ENCODE results near the gene HRH3.

HRH3 gene

DNA sequence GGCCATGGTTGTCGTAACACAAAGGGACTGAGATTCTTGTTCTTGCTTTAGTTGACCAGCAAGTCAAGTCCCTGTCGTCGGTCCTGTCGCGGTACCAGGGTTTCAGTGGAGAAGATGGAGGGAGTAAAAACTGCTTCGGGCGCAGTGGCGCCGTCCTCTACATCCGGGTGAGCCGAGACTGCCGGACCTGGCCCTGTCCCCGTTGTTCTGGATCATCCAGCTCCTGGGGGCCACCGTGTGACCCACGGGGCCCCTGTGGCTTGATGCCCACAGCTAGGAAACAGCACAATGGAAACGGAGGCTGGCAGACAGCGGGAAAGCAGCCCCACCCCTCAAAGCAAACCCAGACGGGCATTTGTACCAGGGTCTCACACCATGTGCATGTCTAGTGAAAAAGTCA is 22.3 kb downstream of the HRH3 start:
- TF ChIP-seq, protein P1, sequence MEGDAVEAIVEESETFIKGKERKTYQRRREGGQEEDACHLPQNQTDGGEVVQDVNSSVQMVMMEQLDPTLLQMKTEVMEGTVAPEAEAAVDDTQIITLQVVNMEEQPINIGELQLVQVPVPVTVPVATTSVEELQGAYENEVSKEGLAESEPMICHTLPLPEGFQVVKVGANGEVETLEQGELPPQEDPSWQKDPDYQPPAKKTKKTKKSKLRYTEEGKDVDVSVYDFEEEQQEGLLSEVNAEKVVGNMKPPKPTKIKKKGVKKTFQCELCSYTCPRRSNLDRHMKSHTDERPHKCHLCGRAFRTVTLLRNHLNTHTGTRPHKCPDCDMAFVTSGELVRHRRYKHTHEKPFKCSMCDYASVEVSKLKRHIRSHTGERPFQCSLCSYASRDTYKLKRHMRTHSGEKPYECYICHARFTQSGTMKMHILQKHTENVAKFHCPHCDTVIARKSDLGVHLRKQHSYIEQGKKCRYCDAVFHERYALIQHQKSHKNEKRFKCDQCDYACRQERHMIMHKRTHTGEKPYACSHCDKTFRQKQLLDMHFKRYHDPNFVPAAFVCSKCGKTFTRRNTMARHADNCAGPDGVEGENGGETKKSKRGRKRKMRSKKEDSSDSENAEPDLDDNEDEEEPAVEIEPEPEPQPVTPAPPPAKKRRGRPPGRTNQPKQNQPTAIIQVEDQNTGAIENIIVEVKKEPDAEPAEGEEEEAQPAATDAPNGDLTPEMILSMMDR (IDR thresholded peaks at IDR 0.05): no peak
- H3K36me3 ChIP-seq: peaks cover 90% of the 10 kb centered on the region
- H3K4me3 ChIP-seq (ENCODE audit: low read depth in 1 of 2, low read length in 1 of 2): no peak overlapping the region
- H3K27me3 ChIP-seq: no peaks in the 10 kb centered on the region
- H3K9me3 ChIP-seq: no peaks in the 10 kb centered on the region
- H3K4me1 ChIP-seq (ENCODE audit: control insufficient read depth in 1 of 2, insufficient read depth in 1 of 2, low read depth in 1 of 2, low read length in 1 of 2): peaks cover 3% of the 10 kb centered on the region in 2 experiments
- H3K27ac ChIP-seq: no peak overlapping the region

DNA sequence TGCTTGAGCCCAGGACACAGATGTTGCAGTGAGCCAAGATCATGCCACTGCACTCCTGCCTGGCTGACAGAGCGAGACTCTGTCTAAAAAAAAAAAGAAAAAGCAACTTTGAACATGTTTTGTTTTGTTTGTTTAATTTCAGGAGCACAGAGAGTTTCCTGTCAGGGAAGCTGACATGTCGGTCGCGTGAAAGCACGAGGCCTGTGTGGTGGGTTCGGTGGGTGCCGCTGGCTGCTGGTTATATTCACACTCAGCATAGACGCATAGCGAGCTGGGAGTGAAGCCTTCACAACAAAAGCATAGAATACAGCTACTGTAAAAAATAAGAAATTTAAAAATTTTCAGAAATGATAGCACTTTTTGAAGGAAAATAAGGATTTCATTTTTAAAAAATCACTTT is 22.8 kb downstream of the HRH3 start:
- H3K4me3 ChIP-seq (ENCODE audit: low read depth in 1 of 2, low read length in 1 of 2): no peak overlapping the region
- H3K27me3 ChIP-seq: no peaks in the 10 kb centered on the region
- H3K9me3 ChIP-seq: no peaks in the 10 kb centered on the region
- peaks cover 3% of the 10 kb centered on the region in 2 experiments for H3K4me1 ChIP-seq (ENCODE audit: control insufficient read depth in 1 of 2, insufficient read depth in 1 of 2, low read depth in 1 of 2, low read length in 1 of 2)
- H3K36me3 ChIP-seq: peaks cover 85% of the 10 kb centered on the region
- TF ChIP-seq, protein P1 (IDR thresholded peaks at IDR 0.05): no peak
- H3K27ac ChIP-seq: no peak overlapping the region

DNA sequence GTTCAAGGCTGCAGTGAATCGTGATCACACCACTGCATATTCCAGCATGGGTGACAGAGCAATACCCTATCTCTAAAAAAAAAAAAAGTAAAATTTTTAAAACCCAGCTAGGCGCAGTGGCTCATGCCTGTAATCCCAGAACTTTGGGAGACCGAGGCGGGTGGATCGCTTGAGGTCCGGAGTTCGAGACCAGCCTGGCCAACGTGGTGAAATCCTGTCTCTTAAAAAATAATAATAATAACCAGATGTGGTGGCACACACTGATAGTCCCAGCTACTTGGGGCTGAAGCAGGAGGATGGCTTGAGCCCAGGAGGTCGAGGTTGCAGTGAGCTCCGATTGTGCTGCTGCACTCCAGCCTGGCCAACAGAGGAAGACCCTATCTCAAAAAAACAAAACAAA is 23.8 kb downstream of the HRH3 start:
- no peaks in the 10 kb centered on the region for H3K9me3 ChIP-seq
- peaks cover 75% of the 10 kb centered on the region for H3K36me3 ChIP-seq
- H3K27ac ChIP-seq: no peak overlapping the region
- TF ChIP-seq, protein P1 (IDR thresholded peaks at IDR 0.05): no peak
- H3K27me3 ChIP-seq: no peaks in the 10 kb centered on the region
- H3K4me3 ChIP-seq (ENCODE audit: low read depth in 1 of 2, low read length in 1 of 2): no peak overlapping the region
- H3K4me1 ChIP-seq (ENCODE audit: control insufficient read depth in 1 of 2, insufficient read depth in 1 of 2, low read depth in 1 of 2, low read length in 1 of 2): peaks cover 3% of the 10 kb centered on the region in 2 experiments

DNA sequence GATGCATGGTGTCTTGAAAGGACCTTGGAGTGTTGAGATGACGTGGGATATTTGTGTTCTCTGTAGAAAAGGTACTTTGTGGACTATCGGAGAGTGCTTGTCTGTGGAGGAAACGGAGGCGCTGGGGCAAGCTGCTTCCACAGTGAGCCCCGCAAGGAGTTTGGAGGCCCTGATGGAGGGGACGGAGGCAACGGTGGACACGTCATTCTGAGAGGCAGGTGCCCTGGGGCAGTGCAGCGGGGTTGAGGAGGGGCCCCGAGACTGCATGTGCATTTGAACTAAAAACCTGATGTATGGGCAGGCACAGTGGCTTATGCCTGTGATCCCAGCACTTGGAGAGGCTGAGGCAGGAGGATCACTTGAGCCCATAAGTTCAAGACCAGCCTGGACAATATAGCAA is 24.3 kb downstream of the HRH3 start:
- Histone ChIP-seq H3K27ac (no peak overlapping the region), H3K27me3 (no peaks in the 10 kb centered on the region), H3K9me3 (no peaks in the 10 kb centered on the region), H3K4me3 (ENCODE audit: low read depth in 1 of 2, low read length in 1 of 2) (no peak overlapping the region), H3K36me3 (peaks cover 69% of the 10 kb centered on the region), H3K4me1 (ENCODE audit: control insufficient read depth in 1 of 2, insufficient read depth in 1 of 2, low read depth in 1 of 2, low read length in 1 of 2) (peaks cover 3% of the 10 kb centered on the region in 2 experiments)
- TF ChIP-seq, protein P1 (IDR thresholded peaks at IDR 0.05): no peak

DNA sequence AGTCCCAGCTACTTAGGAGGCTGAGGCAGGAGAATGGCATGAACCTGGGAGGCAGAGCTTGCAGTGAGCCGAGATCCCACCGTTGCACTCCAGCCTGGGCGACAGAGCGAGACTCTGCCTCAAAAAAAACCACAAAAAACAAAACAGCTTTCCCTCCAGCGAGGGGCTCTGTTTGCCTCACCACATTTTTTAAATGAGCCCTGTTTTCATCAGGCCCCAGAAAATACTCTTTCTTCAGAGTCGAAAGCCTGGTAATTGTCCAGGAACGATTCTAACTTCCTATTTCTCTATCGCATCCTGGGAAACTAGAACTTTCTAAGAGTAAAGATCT is 25.0 kb downstream of the HRH3 start:
- peaks cover 67% of the 10 kb centered on the region for H3K36me3 ChIP-seq

More for the DNA sequence above, 25.0 kb downstream of the HRH3 start:
- peaks cover 3% of the 10 kb centered on the region in 2 experiments for H3K4me1 ChIP-seq (ENCODE audit: control insufficient read depth in 1 of 2, insufficient read depth in 1 of 2, low read depth in 1 of 2, low read length in 1 of 2)
- H3K9me3 ChIP-seq: no peaks in the 10 kb centered on the region
- H3K27ac ChIP-seq: no peak overlapping the region
- TF ChIP-seq, protein P1 (IDR thresholded peaks at IDR 0.05): no peak
- H3K27me3 ChIP-seq: no peaks in the 10 kb centered on the region
- H3K4me3 ChIP-seq (ENCODE audit: low read depth in 1 of 2, low read length in 1 of 2): no peak overlapping the region
